ENCODE data around the gene USP36.

The USP36 gene

DNA sequence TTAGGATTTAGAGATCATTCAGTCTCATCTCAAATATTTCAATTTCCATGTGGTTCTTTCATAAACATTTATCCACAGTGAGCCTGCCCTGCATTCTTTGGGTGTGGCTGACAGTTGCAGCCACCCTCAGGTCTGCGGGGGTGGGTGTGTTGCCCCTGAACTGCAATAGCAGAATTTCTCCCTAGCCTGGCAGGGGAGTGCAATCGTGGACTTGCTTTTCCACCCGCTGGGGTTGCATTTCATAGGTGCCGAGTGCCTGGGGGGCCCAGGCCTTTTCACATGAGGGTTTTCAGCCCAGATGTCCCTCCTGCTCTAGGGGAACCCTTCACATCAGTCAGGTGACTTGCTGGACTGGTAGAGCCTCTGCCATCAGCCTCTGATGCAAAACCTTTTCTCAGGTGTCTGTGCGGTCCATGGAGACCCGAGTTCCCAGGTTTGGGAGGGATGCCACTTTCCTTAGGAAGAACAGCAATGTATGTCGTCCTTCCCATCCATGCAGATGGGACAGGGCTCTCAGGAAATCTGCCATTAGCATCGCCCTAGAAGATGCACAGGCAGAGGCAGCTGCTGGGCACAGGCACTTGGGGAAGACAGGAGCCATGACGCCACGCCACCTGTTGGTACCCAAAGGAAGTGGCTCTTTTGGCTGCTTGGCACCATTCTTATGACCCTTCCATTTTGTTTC, 2.4 kb upstream of the USP36 start:
- H3F3A ChIP-seq (ENCODE audit: low read depth): no peaks in the 10 kb centered on the region
- H3K4me1 ChIP-seq (ENCODE audit: insufficient read depth, low read length, poor library complexity, severe bottlenecking): peaks cover 36% of the 10 kb centered on the region
- H3K79me2 ChIP-seq (ENCODE audit: insufficient read depth, low read length): peaks cover 33% of the 10 kb centered on the region
- no peaks in the 10 kb centered on the region for H3K9me2 ChIP-seq (replicated peaks; ENCODE audit: low read depth, low read length)
- peaks cover 16% of the 10 kb centered on the region for H4K20me1 ChIP-seq (ENCODE audit: insufficient read depth, low read length, poor library complexity, severe bottlenecking)
- H3K9me3 ChIP-seq (ENCODE audit: insufficient read depth, low read depth, low read length): no peaks in the 10 kb centered on the region
- no peaks in the 10 kb centered on the region for H3K36me3 ChIP-seq (ENCODE audit: insufficient read depth, low read length)
- no peak overlapping the region for H3K4me3 ChIP-seq (ENCODE audit: low read length, poor library complexity, severe bottlenecking)
- H2AFZ ChIP-seq (ENCODE audit: low read length): no peak overlapping the region
- H3K27me3 ChIP-seq (ENCODE audit: insufficient read depth, low read length, poor library complexity, severe bottlenecking): no peaks in the 10 kb centered on the region
- TF ChIP-seq, protein P1, sequence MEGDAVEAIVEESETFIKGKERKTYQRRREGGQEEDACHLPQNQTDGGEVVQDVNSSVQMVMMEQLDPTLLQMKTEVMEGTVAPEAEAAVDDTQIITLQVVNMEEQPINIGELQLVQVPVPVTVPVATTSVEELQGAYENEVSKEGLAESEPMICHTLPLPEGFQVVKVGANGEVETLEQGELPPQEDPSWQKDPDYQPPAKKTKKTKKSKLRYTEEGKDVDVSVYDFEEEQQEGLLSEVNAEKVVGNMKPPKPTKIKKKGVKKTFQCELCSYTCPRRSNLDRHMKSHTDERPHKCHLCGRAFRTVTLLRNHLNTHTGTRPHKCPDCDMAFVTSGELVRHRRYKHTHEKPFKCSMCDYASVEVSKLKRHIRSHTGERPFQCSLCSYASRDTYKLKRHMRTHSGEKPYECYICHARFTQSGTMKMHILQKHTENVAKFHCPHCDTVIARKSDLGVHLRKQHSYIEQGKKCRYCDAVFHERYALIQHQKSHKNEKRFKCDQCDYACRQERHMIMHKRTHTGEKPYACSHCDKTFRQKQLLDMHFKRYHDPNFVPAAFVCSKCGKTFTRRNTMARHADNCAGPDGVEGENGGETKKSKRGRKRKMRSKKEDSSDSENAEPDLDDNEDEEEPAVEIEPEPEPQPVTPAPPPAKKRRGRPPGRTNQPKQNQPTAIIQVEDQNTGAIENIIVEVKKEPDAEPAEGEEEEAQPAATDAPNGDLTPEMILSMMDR (conservative IDR thresholded peaks at IDR 0.05; ENCODE audit: low read length): peak; percentile 88
- TF ChIP-seq EZH2phosphoT487 (IDR thresholded peaks at IDR 0.05; ENCODE audit: borderline replicate concordance): no peak
- peak overlapping the region; percentile 46 for H3K4me2 ChIP-seq (ENCODE audit: low read depth, low read length, poor library complexity, severe bottlenecking)
- H3K9ac ChIP-seq (ENCODE audit: low read depth, low read length, poor library complexity, severe bottlenecking): no peak overlapping the region

DNA sequence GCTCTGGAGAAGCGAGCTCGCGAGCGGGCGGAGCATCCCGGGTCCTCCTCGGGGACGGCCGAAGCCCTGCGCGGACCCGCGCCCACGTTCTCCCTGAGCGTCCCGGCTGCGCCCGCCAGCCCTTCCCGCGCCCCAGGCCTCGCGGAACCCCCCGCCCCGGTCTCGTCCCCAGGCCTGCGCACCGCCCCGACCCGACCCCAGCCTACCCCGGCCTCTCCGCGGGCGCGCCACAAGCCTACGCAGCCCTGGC, 159 bp downstream of the USP36 start:
- peak overlapping the region; percentile 16; the same call in 1 of the 2 replicates for H2AFZ ChIP-seq (ENCODE audit: low read length)

DNA sequence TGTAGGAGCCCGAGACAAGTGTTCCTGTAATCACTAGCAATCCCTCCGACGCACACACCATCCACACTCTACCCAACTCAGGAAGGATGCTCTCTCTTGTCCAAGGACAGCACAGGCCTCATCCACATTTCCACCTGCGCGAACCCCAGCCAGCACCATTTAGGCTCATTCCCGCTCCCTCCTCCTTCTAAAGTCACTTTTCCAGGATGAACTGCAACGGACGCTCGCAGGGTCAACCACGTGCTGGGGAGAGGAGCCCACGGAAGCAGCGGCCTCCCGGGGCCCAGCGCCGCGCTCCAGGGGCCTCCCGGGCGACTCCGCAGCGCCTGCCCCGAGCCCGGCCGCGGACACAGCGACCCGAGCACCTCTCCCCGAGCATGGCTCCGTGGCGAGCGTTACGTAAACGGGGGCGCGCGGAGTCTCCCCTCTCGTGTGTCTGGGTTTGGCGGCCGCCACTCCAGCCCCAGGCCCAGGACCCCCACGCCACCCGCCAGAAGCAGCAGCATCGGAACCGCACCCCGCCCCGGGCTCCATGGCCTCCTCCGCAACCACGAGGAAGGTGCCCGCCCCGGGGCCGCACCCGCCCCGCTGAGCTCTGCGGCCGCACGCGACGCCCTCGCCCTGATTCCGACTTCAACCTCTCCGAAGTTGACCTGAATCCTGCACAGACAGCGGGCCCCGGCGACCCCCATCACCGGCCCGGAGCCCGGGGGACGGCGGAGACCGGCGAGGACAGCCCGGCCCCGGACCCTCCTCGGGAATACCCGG, 668 bp downstream of the USP36 start:
- peak overlapping the region; percentile 90 for H3K9ac ChIP-seq (ENCODE audit: low read depth, low read length, poor library complexity, severe bottlenecking)
- no peaks in the 10 kb centered on the region for H3K27me3 ChIP-seq (ENCODE audit: insufficient read depth, low read length, poor library complexity, severe bottlenecking)
- H3K4me1 ChIP-seq (ENCODE audit: insufficient read depth, low read length, poor library complexity, severe bottlenecking): peaks cover 44% of the 10 kb centered on the region
- H3K36me3 ChIP-seq (ENCODE audit: insufficient read depth, low read length): peaks cover 28% of the 10 kb centered on the region; the same call in 1 of the 2 replicates
- no peaks in the 10 kb centered on the region for H3K9me3 ChIP-seq (ENCODE audit: insufficient read depth, low read depth, low read length)
- peak overlapping the region; percentile 98 for H3K4me2 ChIP-seq (ENCODE audit: low read depth, low read length, poor library complexity, severe bottlenecking)
- no peak for TF ChIP-seq EZH2phosphoT487 (IDR thresholded peaks at IDR 0.05; ENCODE audit: borderline replicate concordance)
- TF ChIP-seq, protein P1 (conservative IDR thresholded peaks at IDR 0.05; ENCODE audit: low read length): no peak
- H2AFZ ChIP-seq (ENCODE audit: low read length): peak overlapping the region; percentile 16; the same call in 1 of the 2 replicates
- H3K79me2 ChIP-seq (ENCODE audit: insufficient read depth, low read length): peaks cover 63% of the 10 kb centered on the region
- peaks cover 30% of the 10 kb centered on the region for H4K20me1 ChIP-seq (ENCODE audit: insufficient read depth, low read length, poor library complexity, severe bottlenecking)
- H3K9me2 ChIP-seq (replicated peaks; ENCODE audit: low read depth, low read length): no peaks in the 10 kb centered on the region
- no peaks in the 10 kb centered on the region for H3F3A ChIP-seq (ENCODE audit: low read depth)
- peak overlapping the region; percentile 90 for H3K4me3 ChIP-seq (ENCODE audit: low read length, poor library complexity, severe bottlenecking)

More for the DNA sequence above, 159 bp downstream of the USP36 start:
- Histone ChIP-seq H3K79me2 (ENCODE audit: insufficient read depth, low read length) (peaks cover 59% of the 10 kb centered on the region), H4K20me1 (ENCODE audit: insufficient read depth, low read length, poor library complexity, severe bottlenecking) (peaks cover 30% of the 10 kb centered on the region), H3F3A (ENCODE audit: low read depth) (no peaks in the 10 kb centered on the region), H3K9ac (ENCODE audit: low read depth, low read length, poor library complexity, severe bottlenecking) (peak overlapping the region; percentile 90), H3K4me3 (ENCODE audit: low read length, poor library complexity, severe bottlenecking) (peak overlapping the region; percentile 90), H3K4me2 (ENCODE audit: low read depth, low read length, poor library complexity, severe bottlenecking) (peak overlapping the region; percentile 98), H3K27me3 (ENCODE audit: insufficient read depth, low read length, poor library complexity, severe bottlenecking) (no peaks in the 10 kb centered on the region), H3K9me3 (ENCODE audit: insufficient read depth, low read depth, low read length) (no peaks in the 10 kb centered on the region), H3K9me2 (replicated peaks; ENCODE audit: low read depth, low read length) (no peaks in the 10 kb centered on the region), H3K4me1 (ENCODE audit: insufficient read depth, low read length, poor library complexity, severe bottlenecking) (peaks cover 44% of the 10 kb centered on the region), H3K36me3 (ENCODE audit: insufficient read depth, low read length) (peaks cover 23% of the 10 kb centered on the region; the same call in 1 of the 2 replicates)
- TF ChIP-seq, protein P1 (conservative IDR thresholded peaks at IDR 0.05; ENCODE audit: low read length): no peak
- no peak for TF ChIP-seq EZH2phosphoT487 (IDR thresholded peaks at IDR 0.05; ENCODE audit: borderline replicate concordance)

Data from Loucy (cell line).